Loucy (cell line): Measurements from ENCODE around the gene ADGRG2.

Experiments used
- CTCF ChIP-seq: fragments of 200-600 bp; sonication (generic); conservative IDR thresholded peaks from 2 replicates; pipeline ENCODE4 v1.5.1; 2014; ENCODE audit warnings: mild to moderate bottlenecking, antibody characterized with exemption, low read length
- EZH2phosphoT487 ChIP-seq: fragments of 200-600 bp; IDR thresholded peaks from 2 replicates; pipeline ENCODE4 v1.6.1; 2018; ENCODE audit warnings: antibody characterized with exemption, mild to moderate bottlenecking, moderate library complexity, borderline replicate concordance

DNA sequence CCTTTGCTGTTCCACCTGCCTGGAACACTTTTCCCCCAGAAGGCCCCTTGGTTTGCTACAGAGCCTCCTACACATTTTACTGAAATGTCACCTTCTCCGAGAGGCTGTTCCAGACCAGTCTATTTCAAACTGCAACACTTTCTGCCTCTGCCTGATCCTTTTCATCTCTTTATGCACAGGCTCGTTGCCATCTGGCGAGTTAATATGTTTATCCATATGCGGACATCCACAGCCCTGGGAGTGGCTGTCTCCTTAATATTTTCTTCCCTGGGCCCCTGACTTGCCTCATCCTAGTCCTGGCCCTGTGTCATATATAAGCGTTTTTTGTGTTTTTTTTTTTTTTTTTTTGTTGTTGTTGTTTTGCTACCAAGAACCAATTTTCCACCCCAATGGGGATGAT lies 73.2 kb downstream of the ADGRG2 start:
- TF ChIP-seq CTCF (no peak), EZH2phosphoT487 (no peak)
